Activated CD4-positive, alpha-beta memory T cell treated with anti-CD3 and anti-CD28 coated beads for 36 hours (primary cell): Measurements from ENCODE around the gene PANK2. TPM values are rescaled to one million over a fixed set of nuclear protein-coding genes. Genes with fewer than 3 reads are reported as not detected.
"Not testable (repeated sequence)": the region's sequence is repeated elsewhere in the genome, so short reads cannot be mapped to it uniquely, and the experiment has no call there.

Experiments used
- CTCF ChIA-PET: fragments of 350-600 bp; sonication (Branson Sonifier 250); formaldehyde crosslinking; loops from one replicate; lab custom pipeline; 2021; ENCODE audit warnings: antibody characterized with exemption, inconsistent platforms; lab: Charles Lee
- POLR2A ChIA-PET: fragments of 350-600 bp; sonication (Branson Sonifier 250); formaldehyde crosslinking; loops from one replicate; lab custom pipeline; 2021; ENCODE audit warnings: antibody characterized with exemption; lab: Charles Lee
- DNase-seq: peaks from one replicate; pipeline ENCODE4 v3.0.0-alpha.2; 2020
- H3K27ac Mint-ChIP-seq: one replicate; pipeline ENCODE4 v1.8.0; 2021; ENCODE audit warnings: mixed read lengths
- H3K27me3 Mint-ChIP-seq: one replicate; pipeline ENCODE4 v1.8.0; 2021; ENCODE audit warnings: mixed read lengths
- H3K36me3 Mint-ChIP-seq: one replicate; pipeline ENCODE4 v1.8.0; 2021; ENCODE audit warnings: mixed read lengths
- H3K4me1 Mint-ChIP-seq: one replicate; pipeline ENCODE4 v1.8.0; 2021; ENCODE audit warnings: low read depth, mixed read lengths
- H3K4me3 Mint-ChIP-seq: one replicate; pipeline ENCODE4 v1.8.0; 2021; ENCODE audit warnings: mild to moderate bottlenecking, mixed read lengths
- H3K9me3 Mint-ChIP-seq: one replicate; pipeline ENCODE4 v1.8.0; 2021; ENCODE audit warnings: mixed read lengths
- intact Hi-C: fragments of 100-400 bp; cut with micrococcal nuclease; formaldehyde crosslinking; loops from one replicate; pipeline ENCODE4 v1.15.1; 2023
- total RNA-seq, 2 experiments: library from RNA; stranded (reverse); gene quantifications; one replicate each; pipeline ENCODE4 v1.2.3, GENCODE V29; 2021

PANK2 gene
- total RNA-seq, 2 experiments from 2014 or later: 49.3 to 52.5 TPM

DNA sequence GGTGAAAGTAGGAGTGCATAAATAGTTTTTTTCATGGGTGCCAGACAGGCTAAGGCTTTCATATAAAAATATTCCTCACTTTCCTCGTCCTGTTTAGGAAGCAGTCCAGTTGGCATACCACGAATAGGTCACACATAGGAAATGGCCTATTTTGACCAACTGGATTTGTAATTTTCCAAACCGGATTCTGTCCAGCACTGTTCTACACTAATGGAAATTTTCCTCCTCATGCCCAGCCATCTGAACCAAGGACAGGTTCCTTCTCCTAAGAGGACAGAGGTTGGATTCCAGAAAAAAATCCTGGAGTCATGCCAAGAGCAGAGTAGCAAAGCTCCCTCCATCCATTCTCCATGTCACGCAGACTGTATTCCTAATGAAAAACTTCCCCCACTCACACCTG, 43.1 kb downstream of the PANK2 start:
- ChIA-PET POLR2A (no interaction called here), CTCF (interaction anchor here (0.8 kb wide), 1 partner anchor 222 kb away, joined by 3 read pairs; no protein-coding TSS in a partner anchor)
- H3K9me3 Mint-ChIP-seq: no peaks in the 10 kb centered on the region
- no peak for DNase-seq
- H3K36me3 Mint-ChIP-seq: peaks cover 9% of the 10 kb centered on the region
- peak overlapping the region; percentile 33 for H3K27ac Mint-ChIP-seq
- intact Hi-C loops: no loop called here
- H3K4me3 Mint-ChIP-seq: no peak overlapping the region
- H3K4me1 Mint-ChIP-seq: peaks cover 30% of the 10 kb centered on the region
- no peaks in the 10 kb centered on the region for H3K27me3 Mint-ChIP-seq

DNA sequence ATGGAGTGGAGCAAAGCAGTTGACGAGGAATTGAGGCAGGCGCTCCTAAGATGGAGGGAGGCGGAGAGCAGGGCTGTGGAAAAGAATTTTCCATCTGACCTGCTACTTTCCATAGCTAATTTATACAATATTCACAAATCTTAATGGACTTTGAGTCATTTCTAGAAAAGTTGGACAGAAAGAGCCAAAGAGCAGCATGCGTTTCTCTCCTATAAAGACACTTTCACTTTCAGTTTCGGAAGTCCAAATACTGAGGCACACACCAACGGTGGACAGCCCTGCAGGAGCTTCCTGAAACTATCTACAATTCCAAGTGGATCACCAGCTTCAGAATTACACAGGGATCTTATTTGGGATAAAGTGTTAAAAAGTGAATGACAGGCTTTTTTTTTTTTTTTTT, 43.5 kb downstream of the PANK2 start:
- peaks cover 30% of the 10 kb centered on the region for H3K4me1 Mint-ChIP-seq
- ChIA-PET CTCF (interaction anchor here (0.8 kb wide), 1 partner anchor 222 kb away, joined by 3 read pairs; no protein-coding TSS in a partner anchor), POLR2A (no interaction called here)
- no peak overlapping the region for H3K27ac Mint-ChIP-seq
- DNase-seq: no peak
- intact Hi-C loops: no loop called here
- no peaks in the 10 kb centered on the region for H3K27me3 Mint-ChIP-seq
- H3K9me3 Mint-ChIP-seq: peaks cover 4% of the 10 kb centered on the region
- no peak overlapping the region for H3K4me3 Mint-ChIP-seq
- H3K36me3 Mint-ChIP-seq: peaks cover 12% of the 10 kb centered on the region

DNA sequence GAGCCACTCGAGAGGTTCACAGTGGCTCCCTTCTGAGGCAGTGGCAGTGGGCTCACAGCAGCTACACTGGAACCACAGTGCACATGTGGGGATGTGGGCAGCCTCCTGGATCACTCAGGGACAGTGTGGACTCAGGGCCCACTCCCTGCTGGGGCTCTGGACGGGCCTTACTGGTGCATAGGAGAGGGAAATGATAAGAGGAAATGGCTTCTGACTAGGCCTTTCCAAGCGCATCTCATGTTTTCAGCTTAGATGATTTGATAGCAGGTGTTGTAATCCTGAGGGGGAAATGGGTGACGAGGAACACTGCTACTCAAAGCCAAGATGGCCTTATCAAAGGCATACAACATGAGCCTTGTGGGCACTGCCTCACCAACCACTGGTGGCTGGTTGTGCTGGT, 44.0 kb downstream of the PANK2 start:
- peaks cover 12% of the 10 kb centered on the region for H3K36me3 Mint-ChIP-seq
- H3K27me3 Mint-ChIP-seq: no peaks in the 10 kb centered on the region
- DNase-seq: no peak
- CTCF ChIA-PET: interaction anchor here (0.8 kb wide), 1 partner anchor 223 kb away, joined by 3 read pairs; no protein-coding TSS in a partner anchor
- peaks cover 26% of the 10 kb centered on the region for H3K4me1 Mint-ChIP-seq
- peaks cover 6% of the 10 kb centered on the region for H3K9me3 Mint-ChIP-seq
- H3K27ac Mint-ChIP-seq: peak overlapping the region; percentile 1
- POLR2A ChIA-PET: no interaction called here
- intact Hi-C loops: no loop called here
- H3K4me3 Mint-ChIP-seq: no peak overlapping the region

DNA sequence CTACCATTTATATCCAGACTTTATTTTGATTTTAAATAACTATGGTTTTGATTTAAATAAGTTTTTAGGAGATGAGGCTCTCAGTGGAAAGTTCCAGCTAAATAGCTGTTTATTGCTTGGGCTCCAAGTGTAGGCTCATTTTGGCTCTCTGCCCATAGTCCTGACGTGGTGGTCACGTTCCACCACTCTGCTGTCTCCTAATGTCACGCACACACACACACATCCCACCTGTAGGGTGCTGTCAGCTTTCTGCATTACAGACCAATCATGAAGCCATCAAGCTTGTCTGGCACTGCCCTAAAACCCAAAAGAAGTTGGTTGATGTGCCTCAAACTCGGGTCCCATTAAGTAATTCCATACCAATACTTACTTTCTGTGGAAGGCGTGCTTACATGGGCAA, 45.4 kb downstream of the PANK2 start:
- CTCF ChIA-PET: interaction anchor here (0.7 to 1.0 kb wide), 2 partner anchors 79 to 151 kb away, joined by 3 read pairs; no protein-coding TSS in a partner anchor

DNA sequence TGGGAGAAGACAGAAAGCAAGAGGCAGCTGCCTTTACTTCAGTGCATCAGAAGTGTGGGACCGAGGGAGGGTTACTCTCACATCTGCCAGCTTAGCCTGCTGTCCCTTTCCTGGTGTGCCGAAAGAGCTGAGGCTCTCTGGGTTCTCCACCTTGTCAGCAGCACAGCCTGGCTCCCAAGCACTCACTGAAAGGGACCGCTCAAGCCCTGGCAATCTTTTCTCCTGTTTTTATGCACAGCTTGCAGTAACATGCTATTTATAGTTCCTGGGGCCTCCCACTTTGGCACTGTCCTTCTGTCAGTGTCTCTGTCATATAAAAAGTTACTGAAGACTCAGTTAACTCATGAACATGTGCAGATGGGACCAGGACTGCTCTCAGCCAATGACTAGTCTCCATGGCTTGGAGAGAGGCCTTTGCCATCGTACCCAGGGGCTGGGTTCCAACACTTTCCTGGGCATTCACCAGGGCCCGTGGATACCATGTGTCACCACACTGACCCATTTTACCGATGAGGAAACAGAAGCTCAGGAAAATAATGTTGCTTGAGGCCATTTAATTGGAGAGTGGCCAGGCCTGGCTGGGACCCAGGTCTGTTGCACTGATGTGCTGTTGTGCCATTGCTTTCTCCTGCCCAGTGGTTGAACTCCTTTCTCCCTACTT, 46.2 kb downstream of the PANK2 start:
- ChIA-PET POLR2A (no interaction called here), CTCF (interaction anchor here (0.6 to 1.0 kb wide), 3 partner anchors 59 to 150 kb away, joined by 3 read pairs; no protein-coding TSS in a partner anchor)
- intact Hi-C loops: no loop called here
- no peak overlapping the region for H3K27ac Mint-ChIP-seq
- peaks cover 18% of the 10 kb centered on the region for H3K4me1 Mint-ChIP-seq
- no peak for DNase-seq
- H3K36me3 Mint-ChIP-seq: peaks cover 28% of the 10 kb centered on the region
- H3K9me3 Mint-ChIP-seq: peaks cover 11% of the 10 kb centered on the region
- H3K4me3 Mint-ChIP-seq: no peak overlapping the region
- H3K27me3 Mint-ChIP-seq: no peaks in the 10 kb centered on the region

More for the DNA sequence above, 45.4 kb downstream of the PANK2 start:
- intact Hi-C loops: no loop called here
- peaks cover 21% of the 10 kb centered on the region for H3K36me3 Mint-ChIP-seq
- H3K4me3 Mint-ChIP-seq: no peak overlapping the region
- POLR2A ChIA-PET: no interaction called here
- peaks cover 23% of the 10 kb centered on the region for H3K4me1 Mint-ChIP-seq
- no peaks in the 10 kb centered on the region for H3K27me3 Mint-ChIP-seq
- H3K9me3 Mint-ChIP-seq: peaks cover 6% of the 10 kb centered on the region
- H3K27ac Mint-ChIP-seq: no peak overlapping the region
- no peak for DNase-seq

DNA sequence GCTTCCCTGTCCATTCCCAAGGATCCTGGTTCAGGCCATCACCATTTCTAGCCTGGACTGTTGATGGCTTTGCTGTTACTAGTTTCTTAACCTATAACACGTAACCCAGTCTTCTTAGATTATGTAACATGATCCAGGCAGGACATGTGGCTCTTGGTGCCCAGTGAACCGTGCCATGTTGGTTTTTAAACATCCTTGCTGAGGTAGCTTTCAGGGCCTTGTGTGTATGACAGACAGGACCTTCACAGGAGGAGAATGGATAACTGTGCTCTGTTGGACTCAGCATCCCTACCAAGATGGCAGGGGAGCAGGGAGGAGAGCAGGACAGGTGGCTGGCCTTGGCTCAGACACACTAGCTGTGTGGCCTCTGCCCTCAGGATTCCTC, 46.8 kb downstream of the PANK2 start:
- Mint-ChIP-seq H3K27me3 (no peaks in the 10 kb centered on the region), H3K4me3 (no peak overlapping the region), H3K36me3 (peaks cover 32% of the 10 kb centered on the region), H3K9me3 (peaks cover 13% of the 10 kb centered on the region), H3K27ac (no peak overlapping the region), H3K4me1 (peaks cover 18% of the 10 kb centered on the region)
- intact Hi-C loops: no loop called here
- CTCF ChIA-PET: no interaction called here
- POLR2A ChIA-PET: no interaction called here
- DNase-seq: no peak

DNA sequence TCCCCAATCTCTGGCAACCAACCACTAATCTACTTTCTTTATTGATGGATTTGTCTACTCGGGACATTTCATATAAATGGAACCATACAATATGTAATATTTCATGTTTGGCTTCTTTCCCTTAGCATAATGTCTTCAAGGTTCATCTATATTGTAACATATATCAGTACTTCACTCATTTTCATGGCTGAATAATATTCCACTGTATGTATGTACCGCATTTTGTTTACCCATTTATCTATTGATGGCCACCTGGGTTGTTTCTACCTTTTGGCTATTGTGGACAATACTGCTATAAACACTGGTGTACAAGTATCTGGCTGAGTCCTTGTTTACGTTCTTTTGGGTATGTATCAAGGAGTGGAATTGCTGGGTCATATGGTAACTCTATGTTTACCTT, 48.4 kb downstream of the PANK2 start:
- Mint-ChIP-seq H3K9me3 (peaks cover 13% of the 10 kb centered on the region), H3K36me3 (peaks cover 37% of the 10 kb centered on the region), H3K4me3 (no peak overlapping the region), H3K4me1 (peaks cover 11% of the 10 kb centered on the region), H3K27me3 (no peaks in the 10 kb centered on the region), H3K27ac (no peak overlapping the region)
- CTCF ChIA-PET: no interaction called here
- DNase-seq: no peak
- intact Hi-C loops: no loop called here
- POLR2A ChIA-PET: no interaction called here

DNA sequence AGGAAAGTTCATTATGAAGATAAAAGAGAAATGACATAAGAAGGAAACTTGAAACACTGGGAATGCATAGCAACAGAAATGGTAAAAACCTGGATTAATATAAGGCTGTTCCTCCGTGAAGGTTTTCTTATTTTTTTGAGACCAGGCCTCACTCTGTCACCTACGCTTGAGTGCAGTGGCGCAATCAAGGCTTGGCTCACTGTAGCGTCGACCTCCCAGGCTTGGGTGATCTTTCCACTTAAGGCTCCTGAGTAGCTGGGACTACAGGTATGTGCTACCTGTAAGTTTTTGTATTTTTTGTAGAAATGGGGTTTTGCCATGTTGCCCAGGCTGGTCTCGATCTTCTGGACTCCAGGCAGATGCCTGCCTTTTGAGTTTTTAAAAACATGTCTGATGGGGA, 51.7 kb downstream of the PANK2 start:
- no peaks in the 10 kb centered on the region for H3K27me3 Mint-ChIP-seq
- H3K9me3 Mint-ChIP-seq: peaks cover 13% of the 10 kb centered on the region
- ChIA-PET CTCF (no interaction called here), POLR2A (no interaction called here)
- no peak overlapping the region for H3K27ac Mint-ChIP-seq
- peaks cover 37% of the 10 kb centered on the region for H3K36me3 Mint-ChIP-seq
- H3K4me3 Mint-ChIP-seq: no peak overlapping the region
- no peak for DNase-seq
- intact Hi-C loops: no loop called here
- H3K4me1 Mint-ChIP-seq: no peaks in the 10 kb centered on the region

DNA sequence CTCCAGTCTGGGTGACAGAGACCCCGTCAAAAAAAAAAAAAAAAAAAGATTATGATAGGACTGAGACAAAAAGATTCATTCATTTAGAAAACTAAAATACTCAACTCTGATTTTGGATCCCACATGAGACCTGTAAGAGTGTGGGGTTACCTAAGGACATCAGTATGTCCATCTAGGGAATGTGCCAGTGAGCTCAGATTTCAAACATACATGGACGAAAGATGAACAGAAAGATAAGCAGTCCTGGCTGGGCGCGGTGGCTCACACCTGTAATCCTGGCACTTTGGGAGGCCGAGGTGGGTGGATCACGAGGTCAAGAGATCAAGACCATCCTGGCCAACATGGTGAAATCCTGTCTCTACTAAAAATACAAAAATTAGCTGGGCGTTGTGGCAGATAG, 57.5 kb downstream of the PANK2 start:
- H3K9me3 Mint-ChIP-seq, H3K36me3 Mint-ChIP-seq, POLR2A ChIA-PET, DNase-seq, H3K4me3 Mint-ChIP-seq, intact Hi-C loops, H3K4me1 Mint-ChIP-seq, H3K27me3 Mint-ChIP-seq, H3K27ac Mint-ChIP-seq: not testable (repeated sequence)
- CTCF ChIA-PET: interaction anchor here (1.7 kb wide), 1 partner anchor 138 kb away, joined by 7 read pairs; no protein-coding TSS in a partner anchor

DNA sequence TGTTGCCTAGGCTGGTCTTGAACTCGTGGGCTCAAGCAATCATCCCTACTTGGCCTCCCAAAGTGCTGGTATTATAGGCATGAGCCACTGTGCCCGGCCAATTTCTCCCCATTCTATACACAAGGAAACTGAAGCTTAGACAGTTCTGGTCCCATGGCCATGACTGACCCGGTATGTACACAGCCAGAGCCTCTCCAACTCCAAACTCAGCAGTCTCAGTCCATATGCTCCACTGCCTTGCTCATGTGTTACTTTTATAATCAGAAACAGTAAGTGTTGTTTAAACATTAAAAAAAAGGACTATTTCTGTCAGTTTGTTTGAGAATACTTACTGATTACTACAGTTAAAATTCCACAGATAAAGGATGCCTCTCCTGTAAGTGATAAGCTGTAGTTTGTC, 75.5 kb downstream of the PANK2 start:
- H3K27me3 Mint-ChIP-seq: no peaks in the 10 kb centered on the region
- ChIA-PET POLR2A (no interaction called here), CTCF (no interaction called here)
- H3K4me3 Mint-ChIP-seq: no peak overlapping the region
- peaks cover 15% of the 10 kb centered on the region for H3K4me1 Mint-ChIP-seq
- peaks cover 10% of the 10 kb centered on the region for H3K36me3 Mint-ChIP-seq
- no peaks in the 10 kb centered on the region for H3K9me3 Mint-ChIP-seq
- intact Hi-C loops: no loop called here
- no peak for DNase-seq
- no peak overlapping the region for H3K27ac Mint-ChIP-seq

DNA sequence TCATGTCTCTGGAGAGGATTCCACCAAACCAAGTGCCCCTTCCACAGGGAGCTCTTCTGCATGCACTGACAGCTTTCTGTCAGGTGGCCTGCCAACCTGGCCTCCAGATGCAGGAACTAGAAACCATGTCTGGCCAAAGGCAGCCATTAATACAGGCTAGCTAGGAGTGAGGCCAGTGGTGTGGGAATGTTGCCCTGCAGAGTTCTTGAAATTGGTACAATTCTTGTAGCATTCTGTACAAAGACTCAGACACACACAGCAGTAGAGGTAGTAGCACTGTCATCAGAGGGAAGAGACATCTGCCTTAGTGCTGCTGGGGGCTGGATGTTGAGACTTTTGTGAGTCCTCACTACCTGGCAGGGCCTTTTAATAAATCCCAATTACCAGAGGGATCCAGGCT, 77.4 kb downstream of the PANK2 start:
- POLR2A ChIA-PET: no interaction called here

DNA sequence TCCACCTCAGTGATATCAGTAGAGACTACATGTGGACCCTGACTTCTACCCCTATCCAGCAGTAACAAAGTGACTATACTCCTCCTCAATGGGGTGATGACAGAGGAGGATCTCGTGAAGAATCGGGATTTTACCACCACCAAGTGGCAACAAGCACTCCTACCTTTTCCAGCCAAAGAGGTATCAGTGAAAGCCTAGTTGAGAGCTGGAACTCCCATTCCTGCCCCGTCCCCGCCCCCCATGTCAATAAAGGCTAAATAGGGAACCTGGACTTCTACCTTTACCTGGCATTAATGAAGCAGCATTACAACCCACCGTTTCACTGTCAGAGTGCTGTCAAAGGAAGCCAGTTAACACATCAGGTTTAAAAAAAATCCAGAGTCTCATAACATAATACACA, 80.8 kb downstream of the PANK2 start:
- Mint-ChIP-seq H3K36me3 (peaks cover 13% of the 10 kb centered on the region), H3K4me3 (no peak overlapping the region), H3K4me1 (peaks cover 22% of the 10 kb centered on the region), H3K27me3 (no peaks in the 10 kb centered on the region), H3K27ac (no peak overlapping the region), H3K9me3 (no peaks in the 10 kb centered on the region)
- ChIA-PET POLR2A (no interaction called here), CTCF (interaction anchor here (0.6 kb wide), 1 partner anchor 46 kb away, joined by 3 read pairs; no protein-coding TSS in a partner anchor)
- DNase-seq: no peak
- intact Hi-C loops: no loop called here

More for the DNA sequence above, 77.4 kb downstream of the PANK2 start:
- Mint-ChIP-seq H3K4me1 (peaks cover 19% of the 10 kb centered on the region), H3K27me3 (no peaks in the 10 kb centered on the region), H3K27ac (no peak overlapping the region), H3K4me3 (no peak overlapping the region), H3K36me3 (peaks cover 12% of the 10 kb centered on the region), H3K9me3 (no peaks in the 10 kb centered on the region)
- CTCF ChIA-PET: interaction anchor here (0.6 kb wide), 1 partner anchor 18 kb away, joined by 3 read pairs; no protein-coding TSS in a partner anchor
- intact Hi-C loops: no loop called here
- no peak for DNase-seq

DNA sequence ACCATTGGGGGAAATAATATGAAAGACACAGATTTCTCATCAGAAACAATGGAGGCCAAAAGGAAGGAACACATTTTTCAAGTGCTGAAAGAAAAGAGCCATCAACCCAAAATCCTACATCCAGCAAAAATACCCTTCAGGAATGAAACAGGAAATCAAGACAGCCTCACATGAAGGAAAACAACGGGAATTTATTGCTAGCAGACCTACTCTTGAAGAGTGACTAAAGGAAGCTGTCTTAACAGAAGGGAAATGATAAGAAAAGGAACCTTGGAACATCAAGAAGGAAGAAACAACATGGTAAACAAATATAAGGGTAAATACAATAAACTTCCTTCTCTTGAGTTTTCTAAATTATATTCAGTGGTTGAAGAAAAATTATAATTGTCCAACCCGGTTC, 82.0 kb downstream of the PANK2 start:
- peaks cover 21% of the 10 kb centered on the region for H3K4me1 Mint-ChIP-seq
- H3K36me3 Mint-ChIP-seq: peaks cover 17% of the 10 kb centered on the region
- H3K4me3 Mint-ChIP-seq: no peak overlapping the region
- intact Hi-C loops: no loop called here
- POLR2A ChIA-PET: no interaction called here
- no peak for DNase-seq
- no peaks in the 10 kb centered on the region for H3K9me3 Mint-ChIP-seq
- H3K27ac Mint-ChIP-seq: no peak overlapping the region
- CTCF ChIA-PET: no interaction called here
- H3K27me3 Mint-ChIP-seq: no peaks in the 10 kb centered on the region
